T-helper 2 cell treated with Interferon-gamma antibody and Interleukin-4, amounts not matched to agents 100 ng/mL and 5 ng/mL, for 36 hours (primary cell): Measurements from ENCODE around the gene MYADM. TPM values are rescaled to one million over a fixed set of nuclear protein-coding genes. Genes with fewer than 3 reads are reported as not detected.

Experiments
- intact Hi-C: fragments of 100-400 bp; cut with micrococcal nuclease; formaldehyde crosslinking; loops from one replicate; pipeline ENCODE4 v1.15.1; 2023
- total RNA-seq: library from RNA; stranded (reverse); gene quantifications from 2 replicates; pipeline ENCODE4 v1.2.3, GENCODE V29; 2022

Gene MYADM
- total RNA-seq, 1 donor from 2014 or later = 122 TPM

- intact Hi-C loops = no loop called here
Measured at GRCh38 chr19:53883231-53883661, 15.6 kb downstream of the MYADM start.

- intact Hi-C loops = no loop called here
Measured at GRCh38 chr19:53883741-53884140, 16.1 kb downstream of the MYADM start.

- intact Hi-C loops = no loop called here
Measured at GRCh38 chr19:53884256-53884655, 16.6 kb downstream of the MYADM start.

- intact Hi-C loops = no loop called here
Measured at GRCh38 chr19:53885036-53885435, 17.4 kb downstream of the MYADM start.

- intact Hi-C loops = no loop called here
Measured at GRCh38 chr19:53892301-53892980, 24.8 kb downstream of the MYADM start.

- intact Hi-C loops = no loop called here
Measured at GRCh38 chr19:53892981-53893325, 25.3 kb downstream of the MYADM start.

- intact Hi-C loops = no loop called here
Measured at GRCh38 chr19:53894707-53895106, 27.0 kb downstream of the MYADM start.

GRCh38 chr19:53896682-53897081, 29.0 kb downstream of the MYADM start:
- intact Hi-C loops = no loop called here

GRCh38 chr19:53897459-53897858, 29.8 kb downstream of the MYADM start:
- intact Hi-C loops = no loop called here

GRCh38 chr19:53898166-53898565, 30.5 kb downstream of the MYADM start:
- intact Hi-C loops = no loop called here

- intact Hi-C loops = no loop called here
Measured at GRCh38 chr19:53898636-53899341, 31.1 kb downstream of the MYADM start.

GRCh38 chr19:53900191-53900860, 32.6 kb downstream of the MYADM start:
- intact Hi-C loops = no loop called here

- intact Hi-C loops = no loop called here
Measured at GRCh38 chr19:53903055-53903680, 35.5 kb downstream of the MYADM start.

GRCh38 chr19:53904909-53905308, 37.2 kb downstream of the MYADM start:
- intact Hi-C loops = no loop called here

- intact Hi-C loops = loop anchor here (2.0 kb wide), 1 partner anchor 117 kb away; no protein-coding TSS in a partner anchor
Measured at GRCh38 chr19:53905787-53906186, 38.1 kb downstream of the MYADM start.

- intact Hi-C loops = loop anchor here (2.0 kb wide), 1 partner anchor 116 kb away; no protein-coding TSS in a partner anchor
Measured at GRCh38 chr19:53906211-53907192, 38.8 kb downstream of the MYADM start.

- intact Hi-C loops = loop anchor here (2.0 kb wide), 1 partner anchor 116 kb away; no protein-coding TSS in a partner anchor
Measured at GRCh38 chr19:53907193-53907581, 39.5 kb downstream of the MYADM start.

GRCh38 chr19:53907690-53908089, 40.0 kb downstream of the MYADM start:
- intact Hi-C loops = loop anchor here (1.0 to 2.0 kb wide), 2 partner anchors 40 to 115 kb away; partner anchors contain the start of gene MYADM

- intact Hi-C loops = loop anchor here (1.0 kb wide), 1 partner anchor 41 kb away; the partner anchor contains the start of gene MYADM
Measured at GRCh38 chr19:53908106-53908934, 40.6 kb downstream of the MYADM start.
